Pulmonary artery endothelial cell (primary cell): ENCODE results near the gene CCDC81. TPM values are rescaled to one million over a fixed set of nuclear protein-coding genes. Genes with fewer than 3 reads are reported as not detected.

Experiments used
- DNase-seq: peaks from one replicate; pipeline ENCODE4 v3.0.0-alpha.2; 2011; ENCODE audit warnings: low read depth, low spot score
- total RNA-seq: library from RNA; depleted of rRNA; stranded (reverse); fragments of >200 nt; gene quantifications from 2 replicates; pipeline ENCODE4 v1.2.3, GENCODE V29; 2014

The CCDC81 gene
- total RNA-seq, 1 donor from 2014 or later, result 0.53 TPM

DNA sequence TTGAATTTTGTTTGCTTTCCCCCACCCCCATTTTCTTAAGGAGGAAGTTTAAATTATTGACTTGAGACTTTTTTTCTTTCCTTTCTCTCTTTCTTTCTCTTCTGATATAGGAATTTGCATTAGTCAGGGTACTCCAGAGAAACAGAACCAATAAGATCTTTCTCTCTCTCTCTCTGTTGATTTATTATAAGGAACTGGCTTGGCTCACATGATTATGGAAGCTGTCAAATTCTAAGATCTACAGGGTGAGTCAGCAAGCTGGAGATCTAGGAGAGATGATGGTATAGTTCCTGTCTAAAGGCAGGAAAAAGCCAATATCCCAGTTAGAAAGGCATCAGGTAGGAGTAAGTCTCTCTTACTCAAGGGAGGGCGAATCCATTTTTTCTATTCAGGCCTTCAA lies 64.0 kb downstream of the CCDC81 start:
- DNase-seq, result no peak

DNA sequence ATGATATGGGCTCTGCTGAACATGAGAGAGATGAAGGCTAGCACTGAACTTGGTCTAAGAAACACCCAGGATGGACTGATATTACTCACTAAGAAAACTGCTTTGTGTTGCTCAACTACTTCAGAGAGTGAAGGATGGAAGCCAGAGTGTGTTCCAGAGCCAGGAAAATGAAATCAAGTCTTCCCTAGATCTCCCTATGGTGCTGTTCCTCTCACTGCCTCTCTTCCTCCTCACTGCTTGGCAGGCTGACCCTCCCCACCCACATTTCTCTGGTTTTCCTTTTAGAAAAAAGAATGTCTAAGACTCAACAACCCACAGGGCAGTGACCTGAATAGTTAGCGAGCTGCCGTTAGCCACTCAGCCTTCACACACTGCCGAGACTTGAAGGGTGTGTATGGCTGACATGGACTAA lies 65.6 kb downstream of the CCDC81 start:
- no peak for DNase-seq

DNA sequence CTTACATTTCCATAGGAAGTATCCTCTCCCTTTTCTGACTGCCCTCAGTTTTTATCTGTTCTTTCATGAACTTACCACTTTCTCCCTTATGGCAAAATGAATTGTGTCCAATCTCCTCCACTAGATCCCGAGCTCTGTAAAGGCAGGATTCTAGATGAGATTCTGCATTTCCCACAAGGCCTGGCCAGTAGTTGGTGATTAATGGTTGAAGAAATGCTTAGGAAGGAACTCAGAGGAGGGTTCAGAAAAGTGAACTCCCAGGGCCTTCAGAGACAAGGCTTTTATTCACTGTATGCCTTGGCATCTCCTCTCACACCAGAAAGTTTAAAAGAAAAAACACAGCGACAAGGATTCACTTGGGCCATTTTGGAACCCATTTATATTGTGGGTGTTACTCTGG lies 66.2 kb downstream of the CCDC81 start:
- no peak for DNase-seq

GRCh38 chr11:86442420-86442819 lies 67.7 kb downstream of the CCDC81 start:
- DNase-seq, result no peak

DNA sequence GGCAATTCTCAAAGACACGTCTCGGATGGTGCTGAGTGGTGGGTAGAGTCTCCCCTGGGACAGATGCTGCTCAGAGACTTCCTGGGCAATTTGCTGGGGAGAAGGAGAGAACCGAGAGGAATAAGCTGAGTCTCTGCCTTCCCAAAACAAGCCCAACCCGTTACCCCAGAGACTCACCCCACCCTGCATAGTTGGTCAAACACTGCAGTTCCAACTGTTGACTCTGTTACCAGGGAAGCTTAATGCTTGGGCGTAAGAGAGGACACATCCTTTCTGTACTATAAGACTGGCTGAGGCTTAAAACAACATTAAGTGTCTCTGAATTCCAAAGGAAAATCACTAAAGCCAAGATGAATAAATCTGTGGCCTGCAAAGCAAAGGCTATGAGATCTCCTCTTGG lies 68.1 kb downstream of the CCDC81 start:
- no peak for DNase-seq

GRCh38 chr11:86443415-86443814 lies 68.7 kb downstream of the CCDC81 start:
- no peak for DNase-seq

GRCh38 chr11:86444981-86445380 lies 70.3 kb downstream of the CCDC81 start:
- no peak for DNase-seq

GRCh38 chr11:86446163-86446923 lies 71.7 kb downstream of the CCDC81 start:
- no peak for DNase-seq

- no peak for DNase-seq
Measured at GRCh38 chr11:86446924-86447285, 72.2 kb downstream of the CCDC81 start.

DNA sequence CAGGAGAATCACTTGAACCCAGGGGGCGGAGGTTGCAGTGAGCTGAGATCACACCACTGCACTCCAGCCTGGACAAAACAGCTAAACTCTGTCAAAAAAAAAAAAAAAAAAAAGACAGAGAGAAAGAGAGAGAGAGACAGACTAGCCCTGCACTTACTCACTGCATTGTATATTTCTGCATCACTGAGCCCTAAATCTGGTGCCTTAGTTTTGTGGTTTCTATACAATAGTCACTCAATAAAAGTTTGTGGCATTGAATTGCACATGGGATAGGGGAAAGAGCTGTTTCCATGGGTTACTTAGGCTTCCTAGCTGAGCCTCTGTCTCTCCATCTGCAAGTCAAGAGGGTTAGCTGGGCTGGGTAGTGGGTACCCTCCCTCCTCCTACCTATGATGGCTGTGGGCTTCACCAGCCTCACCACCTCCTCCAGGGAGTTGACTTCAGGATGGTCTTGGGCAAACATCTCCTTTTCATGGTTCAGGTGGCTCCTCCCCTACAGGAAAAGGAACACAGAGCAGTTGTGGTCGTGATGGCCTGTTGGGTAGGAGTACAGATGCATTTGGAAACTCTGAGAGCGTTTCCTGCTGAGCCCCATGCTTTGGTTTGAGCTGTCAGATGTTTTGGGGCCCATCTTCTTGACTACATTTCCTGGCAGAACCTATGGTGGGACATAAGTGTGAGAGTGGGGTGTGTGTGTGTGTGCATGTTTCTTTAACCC lies 73.2 kb downstream of the CCDC81 start:
- DNase-seq, result no peak

DNA sequence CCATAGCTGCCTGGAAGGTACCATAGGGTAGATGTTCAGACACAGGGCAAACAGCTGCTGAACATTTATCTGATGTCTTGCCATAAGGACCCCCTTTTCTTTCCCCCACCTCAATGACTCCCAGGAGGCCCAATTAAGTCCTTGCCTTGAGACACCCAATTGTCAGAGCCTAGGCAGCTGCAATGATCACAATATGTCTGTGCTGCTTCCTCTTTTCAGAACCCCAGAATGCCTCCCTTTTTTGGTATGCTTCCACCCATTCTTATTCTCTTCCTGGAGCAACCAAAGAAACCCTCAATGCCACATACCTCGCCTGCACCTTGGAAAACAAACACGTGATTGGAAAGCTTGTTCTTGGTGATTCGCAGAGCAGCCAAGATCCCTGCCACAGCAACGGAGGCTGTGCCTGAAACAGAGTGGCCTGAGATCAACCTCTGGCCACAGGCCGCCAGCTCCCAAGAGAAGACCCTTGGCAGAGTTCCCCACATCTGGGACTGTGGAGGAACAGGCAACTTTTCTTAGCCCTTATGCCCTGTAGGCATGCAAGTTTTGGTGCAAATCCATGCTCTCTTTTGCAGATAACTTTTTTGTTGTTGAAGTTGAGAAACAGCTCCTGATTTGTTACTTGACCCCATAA lies 75.4 kb downstream of the CCDC81 start:
- no peak for DNase-seq

DNA sequence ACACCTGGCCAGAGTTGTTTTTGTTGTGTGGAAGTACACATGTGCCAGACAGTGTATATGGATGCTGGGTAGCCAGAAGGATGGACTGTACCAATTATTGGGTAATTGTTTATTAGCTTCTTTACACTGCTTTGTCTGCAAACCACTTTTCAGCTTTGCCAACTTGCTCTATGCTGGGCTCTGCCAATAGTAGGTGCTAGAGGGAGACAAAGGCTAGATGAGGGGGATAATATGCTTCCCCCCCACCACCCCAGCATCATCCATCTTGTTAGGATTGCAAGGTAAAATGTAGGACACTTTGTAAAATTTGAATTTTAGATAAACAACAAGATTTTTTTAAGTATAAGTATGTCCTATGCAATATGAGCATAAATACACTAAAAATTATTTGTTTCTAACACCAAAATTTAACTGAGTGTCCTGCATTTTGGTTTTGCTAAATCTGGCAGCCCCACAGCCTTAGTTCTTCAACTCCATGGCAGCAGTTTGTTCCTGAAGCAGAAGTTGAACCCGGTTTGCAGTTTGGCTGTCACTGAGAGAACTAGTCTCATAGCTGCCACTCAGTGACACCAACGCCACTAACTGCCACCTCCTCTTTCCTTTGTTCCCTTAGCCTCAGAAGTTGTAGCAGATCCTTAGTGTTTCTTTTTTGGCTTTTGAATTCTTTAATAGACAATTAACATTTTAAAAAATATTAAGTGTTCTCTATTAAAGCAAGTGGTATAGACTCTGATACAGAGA lies 78.8 kb downstream of the CCDC81 start:
- no peak for DNase-seq

GRCh38 chr11:86456075-86456939 lies 81.6 kb downstream of the CCDC81 start:
- peak; percentile 51 for DNase-seq

DNA sequence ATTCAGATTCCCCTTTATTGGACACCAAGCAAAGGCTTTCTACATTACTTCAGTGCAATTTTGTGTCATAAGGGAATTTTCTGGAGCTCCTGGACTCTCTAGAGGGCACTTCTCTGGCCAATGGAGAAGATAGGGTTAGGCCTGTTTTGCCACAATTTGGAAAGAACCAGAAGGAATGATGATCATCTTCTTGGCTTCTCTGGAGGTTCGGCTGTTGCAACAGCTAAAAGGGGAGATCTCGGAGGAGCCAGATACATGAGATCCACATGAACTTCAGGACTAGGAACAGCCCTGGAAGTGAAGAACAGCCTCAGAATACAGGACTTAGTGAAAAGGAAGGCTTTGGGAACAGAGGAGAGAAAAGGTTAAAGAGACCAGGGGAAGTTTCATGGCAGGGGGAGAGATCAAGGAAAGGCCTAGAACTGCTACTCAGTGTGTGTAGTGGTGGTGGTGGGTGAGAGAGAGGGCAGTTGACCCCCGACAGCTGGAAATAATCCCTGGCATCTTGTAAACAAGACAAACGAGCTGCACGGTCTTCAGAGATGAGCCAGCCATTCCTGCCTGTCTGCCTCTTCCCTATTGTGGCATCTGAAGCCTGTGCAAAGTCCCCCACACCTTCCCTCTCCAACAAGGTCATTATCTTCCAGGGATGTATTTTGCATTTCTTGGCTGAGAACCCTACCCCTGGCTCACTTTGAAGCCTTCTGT lies 83.8 kb downstream of the CCDC81 start:
- no peak for DNase-seq

DNA sequence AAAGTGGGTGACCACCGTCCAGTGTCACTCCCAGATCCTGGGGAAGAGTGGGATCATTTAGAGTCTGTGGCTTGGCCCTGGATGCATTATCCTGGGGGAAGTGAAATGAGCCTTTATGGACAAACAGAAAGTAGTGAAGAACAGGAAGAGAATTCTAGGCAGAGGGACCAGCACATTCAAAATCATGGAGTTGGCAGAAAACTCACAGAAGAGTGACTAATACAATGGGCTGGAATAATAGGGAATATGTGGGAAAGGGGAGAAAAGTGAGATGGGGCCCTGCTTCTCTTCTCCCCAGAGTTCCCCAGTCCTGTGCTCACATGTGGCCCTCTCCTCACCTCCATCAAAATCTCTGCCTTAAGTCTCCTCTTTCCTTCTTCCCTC lies 84.3 kb downstream of the CCDC81 start:
- DNase-seq, result no peak

DNA sequence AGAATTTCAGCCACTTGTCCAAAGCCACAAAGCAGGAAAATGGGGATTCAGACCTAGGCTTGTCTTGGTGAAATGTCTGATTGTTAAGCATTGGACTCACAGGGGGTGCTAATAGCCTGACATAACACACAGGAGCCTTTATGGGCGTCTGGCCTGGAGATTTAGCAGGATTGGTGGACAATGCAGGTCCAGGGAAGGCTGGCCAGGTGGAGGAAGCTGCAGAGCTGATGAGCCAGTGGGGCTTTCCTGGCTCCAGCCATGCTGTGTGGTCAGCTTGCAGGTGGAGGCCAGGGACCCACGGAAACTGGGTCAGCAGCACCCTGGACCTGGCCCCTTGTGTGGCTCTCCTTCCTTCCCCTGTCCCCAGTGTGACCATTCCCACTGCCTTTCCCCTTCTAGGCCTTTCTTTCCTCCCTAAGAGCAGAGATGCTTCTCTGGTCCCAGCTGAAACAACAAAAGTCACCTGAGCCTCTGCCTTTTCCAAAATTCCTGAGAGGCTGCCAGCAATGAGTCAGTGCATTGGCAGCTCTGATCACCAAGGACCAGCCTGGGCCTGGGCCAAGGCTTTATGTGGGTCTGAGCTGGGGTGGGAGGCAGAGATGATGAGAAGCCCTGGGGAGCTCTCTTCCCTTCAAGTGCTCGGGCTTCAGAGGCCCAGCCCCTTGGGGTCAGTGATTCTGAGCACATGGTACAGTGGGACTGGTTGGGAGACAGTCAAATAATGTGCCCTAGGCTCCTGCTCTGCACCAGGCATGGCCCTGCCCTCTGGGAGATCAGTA lies 85.2 kb downstream of the CCDC81 start:
- DNase-seq, result peak; percentile 99

DNA sequence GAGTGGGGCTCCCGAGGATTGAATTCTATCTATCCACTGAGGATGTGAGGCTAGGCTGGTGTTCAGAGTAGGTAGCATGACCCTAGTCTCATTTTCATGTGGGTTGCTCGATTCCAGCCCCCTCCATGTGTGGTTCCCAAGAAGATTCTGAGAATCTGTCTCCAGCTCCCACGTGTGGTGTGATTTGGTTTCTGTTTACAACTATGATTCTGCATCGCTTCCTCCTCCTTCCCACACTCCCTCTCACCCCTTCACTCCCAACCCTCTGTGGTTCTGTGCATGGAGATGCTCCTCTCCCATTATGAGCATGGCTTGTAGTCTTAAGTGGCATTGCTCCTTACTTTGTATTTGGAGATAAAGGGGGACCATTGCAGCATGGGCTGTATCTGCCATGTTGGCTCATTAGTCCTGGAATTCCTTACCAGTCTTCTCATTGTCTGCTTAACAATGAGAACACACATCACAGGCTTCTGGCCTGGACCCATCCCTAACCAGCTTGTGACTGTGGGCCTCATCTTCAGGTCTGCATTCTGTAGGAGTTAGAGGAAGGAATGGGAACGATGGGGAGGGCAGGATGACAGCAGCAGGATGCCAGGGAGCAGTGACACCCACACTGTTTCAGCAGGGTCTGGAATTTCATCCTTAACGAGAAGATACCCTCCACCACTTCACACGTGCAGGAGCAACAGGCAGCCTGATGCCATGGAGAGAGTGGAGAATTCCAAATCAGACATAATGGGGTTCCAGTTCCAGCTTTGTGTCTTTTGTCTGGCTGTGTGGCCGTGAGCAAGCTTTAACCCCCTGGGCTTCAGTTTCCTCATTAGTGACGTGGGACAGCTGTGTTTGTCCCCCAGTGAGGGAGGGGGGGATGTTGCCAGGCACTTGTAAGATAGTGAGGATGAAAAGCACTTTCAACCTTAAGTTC lies 86.0 kb downstream of the CCDC81 start:
- no peak for DNase-seq

- DNase-seq, result no peak
Measured at GRCh38 chr11:86461892-86462291, 87.2 kb downstream of the CCDC81 start.
